WI38 (cell line): ENCODE results near the gene SP5.

Source experiments
- H3K4me3 ChIP-seq: 2 replicates; pipeline ENCODE4 v1.5.1; 2011; ENCODE audit warnings: low read depth, mild to moderate bottlenecking, control low read depth, low read length
- CTCF ChIP-seq: IDR thresholded peaks from 2 replicates; pipeline ENCODE4 v1.5.1; 2012; ENCODE audit warnings: low read depth, mild to moderate bottlenecking, control low read depth, low read length

SP5 gene

GRCh38 chr2:170711196-170711773 lies 3.9 kb upstream of the SP5 start:
- no peak overlapping the region for H3K4me3 ChIP-seq
- no peak for TF ChIP-seq CTCF

GRCh38 chr2:170711774-170712652 lies 3.1 kb upstream of the SP5 start:
- no peak for TF ChIP-seq CTCF
- H3K4me3 ChIP-seq, result no peak overlapping the region

GRCh38 chr2:170712653-170713542 lies 2.2 kb upstream of the SP5 start:
- TF ChIP-seq CTCF, result no peak
- no peak overlapping the region for H3K4me3 ChIP-seq

GRCh38 chr2:170713543-170714380 lies 1.4 kb upstream of the SP5 start:
- TF ChIP-seq CTCF, result no peak
- 0 out of 2 replicates have a peak overlapping the region, but pooled peaks have one; percentile 14 for H3K4me3 ChIP-seq

- no peak for TF ChIP-seq CTCF
Observed at GRCh38 chr2:170714381-170715061, 616 bp upstream of the SP5 start.

More at GRCh38 chr2:170714381-170715061, 616 bp upstream of the SP5 start:
- H3K4me3 ChIP-seq, result peak overlapping the region; percentile 35
